Coronary artery (tissue), 2 donors: Measurements from ENCODE around the gene EIF5B.
"Not testable (repeated sequence)": the region's sequence is repeated elsewhere in the genome, so short reads cannot be mapped to it uniquely, and the experiment has no call there.

Source experiments
- DNase-seq: peaks from one replicate; pipeline ENCODE4 v3.0.0-alpha.2; 2017; ENCODE audit warnings: low spot score
- H3K27ac ChIP-seq, 2 donors: fragments of 200-600 bp; sonication (generic); one replicate each; pipeline ENCODE4 v1.5.1; 2016 to 2019
- H3K4me3 ChIP-seq: fragments of 200-600 bp; sonication (generic); 2 replicates; pipeline ENCODE4 v1.5.1; 2016; ENCODE audit warnings: mild to moderate bottlenecking, moderate library complexity
- CTCF ChIP-seq: fragments of 200-600 bp; sonication (generic); IDR thresholded peaks from one replicate; pipeline ENCODE4 v1.5.1; 2019; ENCODE audit warnings: antibody characterized with exemption

The EIF5B gene

GRCh38 chr2:99335911-99336803, 1.0 kb upstream of the EIF5B start, which contains the start of gene TXNDC9:
TSS of gene TXNDC9 (minus strand) at chr2:99336333. CDS start at chr2:99333210, 3,123 bp downstream.
- TF ChIP-seq CTCF, result no peak
- Histone ChIP-seq H3K4me3 (peak within 1 kb of the TSS; percentile 87), H3K27ac (peak within 1 kb of the TSS; percentile 85 to 88)
- DNase-seq, result peak; percentile 99

GRCh38 chr2:99336804-99337112, 431 bp upstream of the EIF5B start:
- H3K4me3 ChIP-seq, result peak overlapping the region; percentile 87
- peak overlapping the region; percentile 85 to 88 for H3K27ac ChIP-seq
- no peak for DNase-seq
- TF ChIP-seq CTCF, result peak; percentile 12

GRCh38 chr2:99338029-99338585, 918 bp downstream of the EIF5B start:
- H3K27ac ChIP-seq, result peak overlapping the region; percentile 85 to 88
- DNase-seq, result no peak
- no peak for TF ChIP-seq CTCF
- peak overlapping the region; percentile 87 for H3K4me3 ChIP-seq

GRCh38 chr2:99340669-99341236, 3.6 kb downstream of the EIF5B start:
- no peak for DNase-seq
- TF ChIP-seq CTCF, result no peak
- Histone ChIP-seq H3K27ac (no peak overlapping the region), H3K4me3 (no peak overlapping the region)

- no peak for TF ChIP-seq CTCF
- Histone ChIP-seq H3K27ac (no peak overlapping the region), H3K4me3 (no peak overlapping the region)
- DNase-seq, result no peak
Observed at GRCh38 chr2:99342536-99342935, 5.3 kb downstream of the EIF5B start.

GRCh38 chr2:99345446-99345845, 8.3 kb downstream of the EIF5B start:
- DNase-seq, H3K4me3 ChIP-seq, H3K27ac ChIP-seq: not testable (repeated sequence)

GRCh38 chr2:99346218-99346617, 9.0 kb downstream of the EIF5B start:
- no peak for DNase-seq
- TF ChIP-seq CTCF, result no peak
- H3K4me3 ChIP-seq, result no peak overlapping the region
- no peak overlapping the region for H3K27ac ChIP-seq
